ENCODE data around the gene CGNL1. TPM values are rescaled to one million over a fixed set of nuclear protein-coding genes. Genes with fewer than 3 reads are reported as not detected.
A peak's percentile ranks its signal among the peaks of the same experiment; 100 is the strongest.

CGNL1 gene
- 0.44 TPM in 1 of 2 replicates, not detected in the other for total RNA-seq (2012; rRNA removed)

GRCh38 chr15:57375827-57376695, at the start of gene CGNL1:
Gene CGNL1 (plus strand): TSS chr15:57376505. CDS start chr15:57438000, 61,495 bp downstream.
- no peaks in the 10 kb centered on the region for H3K36me3 ChIP-seq (ENCODE audit: insufficient read depth, low read length)
- H3K4me1 ChIP-seq (ENCODE audit: control insufficient read depth, insufficient read depth, low read length), result peaks cover 8% of the 10 kb centered on the region
- peak within 1 kb of the TSS; percentile 92 for H3K4me2 ChIP-seq (ENCODE audit: low read length)
- H3K27me3 ChIP-seq (ENCODE audit: control insufficient read depth, insufficient read depth, low read length), result peaks cover 39% of the 10 kb centered on the region
- H3K9ac ChIP-seq (ENCODE audit: low read depth, low read length), result peak within 1 kb of the TSS; percentile 30
- peak within 1 kb of the TSS; percentile 70 for H3K4me3 ChIP-seq (ENCODE audit: low read length)
- H3K9me3 ChIP-seq (replicated peaks; ENCODE audit: low read length), result no peaks in the 10 kb centered on the region

GRCh38 chr15:57327985-57328471, 48.3 kb upstream of the CGNL1 start:
- peaks cover 40% of the 10 kb centered on the region for H3K4me1 ChIP-seq (ENCODE audit: control insufficient read depth, insufficient read depth, low read length)
- H3K9ac ChIP-seq (ENCODE audit: low read depth, low read length), result peak overlapping the region; percentile 82

GRCh38 chr15:57328479-57328878, 47.8 kb upstream of the CGNL1 start:
- H3K4me3 ChIP-seq (ENCODE audit: low read length), result peak overlapping the region; percentile 41
- peak overlapping the region; percentile 63 for H3K9ac ChIP-seq (ENCODE audit: low read depth, low read length)
- H3K9me3 ChIP-seq (replicated peaks; ENCODE audit: low read length), result no peaks in the 10 kb centered on the region
- peak overlapping the region; percentile 75 for H3K4me2 ChIP-seq (ENCODE audit: low read length)
- no peaks in the 10 kb centered on the region for H3K36me3 ChIP-seq (ENCODE audit: insufficient read depth, low read length)
- H3K4me1 ChIP-seq (ENCODE audit: control insufficient read depth, insufficient read depth, low read length), result peaks cover 40% of the 10 kb centered on the region
- H3K27me3 ChIP-seq (ENCODE audit: control insufficient read depth, insufficient read depth, low read length), result no peaks in the 10 kb centered on the region

More at GRCh38 chr15:57327985-57328471, 48.3 kb upstream of the CGNL1 start:
- no peaks in the 10 kb centered on the region for H3K9me3 ChIP-seq (replicated peaks; ENCODE audit: low read length)
- no peaks in the 10 kb centered on the region for H3K36me3 ChIP-seq (ENCODE audit: insufficient read depth, low read length)
- H3K4me3 ChIP-seq (ENCODE audit: low read length), result peak overlapping the region; percentile 42
- peak overlapping the region; percentile 75 for H3K4me2 ChIP-seq (ENCODE audit: low read length)
- H3K27me3 ChIP-seq (ENCODE audit: control insufficient read depth, insufficient read depth, low read length), result no peaks in the 10 kb centered on the region

- Histone ChIP-seq H3K4me2 (ENCODE audit: low read length) (no peak overlapping the region), H3K27me3 (ENCODE audit: control insufficient read depth, insufficient read depth, low read length) (no peaks in the 10 kb centered on the region), H3K4me3 (ENCODE audit: low read length) (no peak overlapping the region), H3K36me3 (ENCODE audit: insufficient read depth, low read length) (no peaks in the 10 kb centered on the region), H3K9me3 (replicated peaks; ENCODE audit: low read length) (no peaks in the 10 kb centered on the region), H3K4me1 (ENCODE audit: control insufficient read depth, insufficient read depth, low read length) (peaks cover 40% of the 10 kb centered on the region), H3K9ac (ENCODE audit: low read depth, low read length) (peak overlapping the region; percentile 63)
Measured at GRCh38 chr15:57328897-57329296, 47.4 kb upstream of the CGNL1 start.

- H3K9me3 ChIP-seq (replicated peaks; ENCODE audit: low read length), result no peaks in the 10 kb centered on the region
- H3K4me1 ChIP-seq (ENCODE audit: control insufficient read depth, insufficient read depth, low read length), result peaks cover 47% of the 10 kb centered on the region
- H3K36me3 ChIP-seq (ENCODE audit: insufficient read depth, low read length), result no peaks in the 10 kb centered on the region
- no peak overlapping the region for H3K4me3 ChIP-seq (ENCODE audit: low read length)
- H3K9ac ChIP-seq (ENCODE audit: low read depth, low read length), result peak overlapping the region; percentile 53
- no peaks in the 10 kb centered on the region for H3K27me3 ChIP-seq (ENCODE audit: control insufficient read depth, insufficient read depth, low read length)
- H3K4me2 ChIP-seq (ENCODE audit: low read length), result no peak overlapping the region
Measured at GRCh38 chr15:57329582-57330367, 46.5 kb upstream of the CGNL1 start.

- peak overlapping the region; percentile 53 for H3K9ac ChIP-seq (ENCODE audit: low read depth, low read length)
Measured at GRCh38 chr15:57330619-57331340, 45.5 kb upstream of the CGNL1 start.

GRCh38 chr15:57332326-57332725, 44.0 kb upstream of the CGNL1 start:
- H3K4me1 ChIP-seq (ENCODE audit: control insufficient read depth, insufficient read depth, low read length), result peaks cover 43% of the 10 kb centered on the region

More at GRCh38 chr15:57330619-57331340, 45.5 kb upstream of the CGNL1 start:
- no peaks in the 10 kb centered on the region for H3K27me3 ChIP-seq (ENCODE audit: control insufficient read depth, insufficient read depth, low read length)
- no peaks in the 10 kb centered on the region for H3K36me3 ChIP-seq (ENCODE audit: insufficient read depth, low read length)
- no peaks in the 10 kb centered on the region for H3K9me3 ChIP-seq (replicated peaks; ENCODE audit: low read length)
- H3K4me2 ChIP-seq (ENCODE audit: low read length), result peak overlapping the region; percentile 35
- H3K4me3 ChIP-seq (ENCODE audit: low read length), result no peak overlapping the region
- peaks cover 47% of the 10 kb centered on the region for H3K4me1 ChIP-seq (ENCODE audit: control insufficient read depth, insufficient read depth, low read length)

GRCh38 chr15:57333487-57333886, 42.8 kb upstream of the CGNL1 start:
- Histone ChIP-seq H3K9me3 (replicated peaks; ENCODE audit: low read length) (no peaks in the 10 kb centered on the region), H3K4me1 (ENCODE audit: control insufficient read depth, insufficient read depth, low read length) (peaks cover 39% of the 10 kb centered on the region), H3K36me3 (ENCODE audit: insufficient read depth, low read length) (no peaks in the 10 kb centered on the region), H3K9ac (ENCODE audit: low read depth, low read length) (no peak overlapping the region), H3K4me2 (ENCODE audit: low read length) (no peak overlapping the region), H3K4me3 (ENCODE audit: low read length) (no peak overlapping the region), H3K27me3 (ENCODE audit: control insufficient read depth, insufficient read depth, low read length) (no peaks in the 10 kb centered on the region)

More at GRCh38 chr15:57332326-57332725, 44.0 kb upstream of the CGNL1 start:
- H3K9ac ChIP-seq (ENCODE audit: low read depth, low read length), result no peak overlapping the region
- H3K4me3 ChIP-seq (ENCODE audit: low read length), result no peak overlapping the region
- no peaks in the 10 kb centered on the region for H3K9me3 ChIP-seq (replicated peaks; ENCODE audit: low read length)
- H3K36me3 ChIP-seq (ENCODE audit: insufficient read depth, low read length), result no peaks in the 10 kb centered on the region
- no peak overlapping the region for H3K4me2 ChIP-seq (ENCODE audit: low read length)
- no peaks in the 10 kb centered on the region for H3K27me3 ChIP-seq (ENCODE audit: control insufficient read depth, insufficient read depth, low read length)

- no peak overlapping the region for H3K4me2 ChIP-seq (ENCODE audit: low read length)
- peaks cover 34% of the 10 kb centered on the region for H3K4me1 ChIP-seq (ENCODE audit: control insufficient read depth, insufficient read depth, low read length)
- H3K9ac ChIP-seq (ENCODE audit: low read depth, low read length), result no peak overlapping the region
- H3K9me3 ChIP-seq (replicated peaks; ENCODE audit: low read length), result no peaks in the 10 kb centered on the region
- H3K4me3 ChIP-seq (ENCODE audit: low read length), result no peak overlapping the region
- H3K27me3 ChIP-seq (ENCODE audit: control insufficient read depth, insufficient read depth, low read length), result no peaks in the 10 kb centered on the region
- no peaks in the 10 kb centered on the region for H3K36me3 ChIP-seq (ENCODE audit: insufficient read depth, low read length)
Measured at GRCh38 chr15:57334257-57334656, 42.0 kb upstream of the CGNL1 start.

- H3K36me3 ChIP-seq (ENCODE audit: insufficient read depth, low read length), result no peaks in the 10 kb centered on the region
- H3K9ac ChIP-seq (ENCODE audit: low read depth, low read length), result no peak overlapping the region
- no peak overlapping the region for H3K4me3 ChIP-seq (ENCODE audit: low read length)
- H3K27me3 ChIP-seq (ENCODE audit: control insufficient read depth, insufficient read depth, low read length), result no peaks in the 10 kb centered on the region
- H3K9me3 ChIP-seq (replicated peaks; ENCODE audit: low read length), result no peaks in the 10 kb centered on the region
- no peak overlapping the region for H3K4me2 ChIP-seq (ENCODE audit: low read length)
- peaks cover 28% of the 10 kb centered on the region for H3K4me1 ChIP-seq (ENCODE audit: control insufficient read depth, insufficient read depth, low read length)
Measured at GRCh38 chr15:57335293-57335715, 41.0 kb upstream of the CGNL1 start.

GRCh38 chr15:57335719-57336118, 40.6 kb upstream of the CGNL1 start:
- Histone ChIP-seq H3K4me1 (ENCODE audit: control insufficient read depth, insufficient read depth, low read length) (peaks cover 24% of the 10 kb centered on the region), H3K9ac (ENCODE audit: low read depth, low read length) (no peak overlapping the region)

More at GRCh38 chr15:57335719-57336118, 40.6 kb upstream of the CGNL1 start:
- no peaks in the 10 kb centered on the region for H3K9me3 ChIP-seq (replicated peaks; ENCODE audit: low read length)
- H3K27me3 ChIP-seq (ENCODE audit: control insufficient read depth, insufficient read depth, low read length), result no peaks in the 10 kb centered on the region
- H3K36me3 ChIP-seq (ENCODE audit: insufficient read depth, low read length), result no peaks in the 10 kb centered on the region
- H3K4me3 ChIP-seq (ENCODE audit: low read length), result no peak overlapping the region
- H3K4me2 ChIP-seq (ENCODE audit: low read length), result no peak overlapping the region
